OCI-LY1 (cell line): ENCODE data around the gene ZBTB20.

ENCODE experiments used
- H2AFZ ChIP-seq: fragments of 200-600 bp; sonication (generic), shearing (Covaris generic); 2 replicates; pipeline ENCODE4 v1.6.0; 2014; ENCODE audit warnings: antibody characterized with exemption, mild to moderate bottlenecking, low read length
- H3F3A ChIP-seq: fragments of 200-600 bp; sonication (generic), shearing (Covaris generic); 2 replicates; pipeline ENCODE4 v1.6.0; 2014; ENCODE audit warnings: mild to moderate bottlenecking, antibody characterized with exemption, low read length, moderate library complexity; ENCODE audit not compliant: insufficient read depth
- H3K27ac ChIP-seq: fragments of 200-600 bp; sonication (generic); 2 replicates; pipeline ENCODE4 v1.5.1; 2014; ENCODE audit warnings: low read length, mixed run types, mild to moderate bottlenecking, low read depth; ENCODE audit not compliant: poor library complexity, severe bottlenecking
- H3K27me3 ChIP-seq: fragments of 200-600 bp; sonication (generic); 2 replicates; pipeline ENCODE4 v1.6.0; 2014; ENCODE audit warnings: antibody characterized with exemption, mild to moderate bottlenecking, low read length, moderate library complexity; ENCODE audit not compliant: insufficient read depth
- H3K36me3 ChIP-seq: fragments of 200-600 bp; sonication (generic); 2 replicates; pipeline ENCODE4 v1.6.1; 2014; ENCODE audit warnings: mild to moderate bottlenecking, antibody characterized with exemption, low read length, moderate library complexity, mixed read lengths; ENCODE audit not compliant: insufficient read depth
- H3K4me1 ChIP-seq: fragments of 200-600 bp; sonication (generic); 2 replicates; pipeline ENCODE4 v1.5.1; 2014; ENCODE audit warnings: mild to moderate bottlenecking, low read length, moderate library complexity; ENCODE audit not compliant: insufficient read depth, severe bottlenecking
- H3K4me2 ChIP-seq: fragments of 200-600 bp; sonication (generic), shearing (Covaris generic); 2 replicates; pipeline ENCODE4 v1.6.1; 2014; ENCODE audit warnings: low read length
- H3K4me3 ChIP-seq: fragments of 200-600 bp; sonication (generic); 2 replicates; pipeline ENCODE4 v1.5.1; 2014; ENCODE audit warnings: low read length, low read depth, mild to moderate bottlenecking, mixed read lengths; ENCODE audit not compliant: poor library complexity, severe bottlenecking
- H3K79me2 ChIP-seq: fragments of 200-600 bp; shearing (Covaris generic); 2 replicates; pipeline ENCODE4 v1.6.1; 2016; ENCODE audit warnings: mixed run types, low read length, mixed read lengths; ENCODE audit not compliant: insufficient read depth
- H3K9ac ChIP-seq: fragments of 200-600 bp; sonication (generic), shearing (Covaris generic); 2 replicates; pipeline ENCODE4 v1.6.1; 2014; ENCODE audit warnings: mild to moderate bottlenecking, low read length, mixed read lengths
- H3K9me2 ChIP-seq: fragments of 200-600 bp; sonication (generic), shearing (Covaris generic); 2 replicates; pipeline ENCODE4 v1.6.1; 2014; ENCODE audit warnings: low read depth, mild to moderate bottlenecking, low read length, mixed read lengths
- H3K9me3 ChIP-seq: fragments of 200-600 bp; shearing (Covaris generic); 2 replicates; pipeline ENCODE4 v1.6.1; 2014; ENCODE audit warnings: low read length, mixed read lengths
- H4K20me1 ChIP-seq: fragments of 200-600 bp; sonication (generic), shearing (Covaris generic); 2 replicates; pipeline ENCODE4 v1.6.0; 2016; ENCODE audit warnings: mild to moderate bottlenecking, low read length; ENCODE audit not compliant: insufficient read depth
- CTCF ChIP-seq: fragments of 200-600 bp; sonication (generic), shearing (Covaris generic); IDR thresholded peaks from 2 replicates; pipeline ENCODE4 v1.5.1; 2017; ENCODE audit warnings: mild to moderate bottlenecking, antibody characterized with exemption, low read length, moderate library complexity, mixed read lengths
- EZH2 ChIP-seq: fragments of 200-600 bp; sonication (generic), shearing (Covaris generic); IDR thresholded peaks from 2 replicates; pipeline ENCODE4 v1.8.0; 2017; ENCODE audit warnings: borderline replicate concordance, mixed run types, mild to moderate bottlenecking, antibody characterized with exemption, low read length, moderate library complexity, mixed read lengths

Gene ZBTB20

GRCh38 chr3:114314282-114314681 lies 832.8 kb downstream of the ZBTB20 start:
- Histone ChIP-seq H3K79me2 (no peaks in the 10 kb centered on the region), H3K9me3 (no peaks in the 10 kb centered on the region), H3K4me3 (no peak overlapping the region), H3K36me3 (no peaks in the 10 kb centered on the region), H3K27ac (no peak overlapping the region), H3K27me3 (no peaks in the 10 kb centered on the region), H3K9ac (no peak overlapping the region), H4K20me1 (no peaks in the 10 kb centered on the region), H3K9me2 (no peaks in the 10 kb centered on the region), H3K4me1 (peaks cover under 1% of the 10 kb centered on the region), H3K4me2 (no peak overlapping the region), H2AFZ (no peak overlapping the region), H3F3A (no peaks in the 10 kb centered on the region)
- no peak for TF ChIP-seq CTCF
- no peak for TF ChIP-seq EZH2

- Histone ChIP-seq H3K4me2 (no peak overlapping the region), H3K9me2 (no peaks in the 10 kb centered on the region), H3K9me3 (no peaks in the 10 kb centered on the region), H3K9ac (no peak overlapping the region), H4K20me1 (no peaks in the 10 kb centered on the region), H3K27me3 (no peaks in the 10 kb centered on the region), H3K36me3 (no peaks in the 10 kb centered on the region), H3K4me3 (no peak overlapping the region), H2AFZ (no peak overlapping the region), H3K27ac (no peak overlapping the region), H3F3A (no peaks in the 10 kb centered on the region), H3K79me2 (no peaks in the 10 kb centered on the region), H3K4me1 (peaks cover 9% of the 10 kb centered on the region)
- TF ChIP-seq CTCF (no peak), EZH2 (no peak)
These were observed 833.7 kb downstream of the ZBTB20 start for GRCh38 chr3:114313426-114313825.

GRCh38 chr3:114310695-114311094 lies 836.4 kb downstream of the ZBTB20 start:
- Histone ChIP-seq H4K20me1 (no peaks in the 10 kb centered on the region), H3K4me2 (no peak overlapping the region), H3K9ac (no peak overlapping the region), H3K27me3 (no peaks in the 10 kb centered on the region), H3K9me2 (no peaks in the 10 kb centered on the region), H3K79me2 (no peaks in the 10 kb centered on the region), H3K9me3 (no peaks in the 10 kb centered on the region), H3K36me3 (no peaks in the 10 kb centered on the region), H3K27ac (no peak overlapping the region), H3F3A (no peaks in the 10 kb centered on the region), H3K4me1 (peaks cover 23% of the 10 kb centered on the region), H3K4me3 (no peak overlapping the region), H2AFZ (no peak overlapping the region)
- TF ChIP-seq CTCF (no peak), EZH2 (no peak)
